NCI-H2081 (cell line): ENCODE results near the gene SLC39A3.
"Not testable (repeated sequence)": the region's sequence is repeated elsewhere in the genome, so short reads cannot be mapped to it uniquely, and the experiment has no call there.

Experiments used
- DNase-seq, 2 experiments: peaks; one replicate each; lab custom pipeline; 2025; lab: John Stamatoyannopoulos, UW

Gene SLC39A3

DNA sequence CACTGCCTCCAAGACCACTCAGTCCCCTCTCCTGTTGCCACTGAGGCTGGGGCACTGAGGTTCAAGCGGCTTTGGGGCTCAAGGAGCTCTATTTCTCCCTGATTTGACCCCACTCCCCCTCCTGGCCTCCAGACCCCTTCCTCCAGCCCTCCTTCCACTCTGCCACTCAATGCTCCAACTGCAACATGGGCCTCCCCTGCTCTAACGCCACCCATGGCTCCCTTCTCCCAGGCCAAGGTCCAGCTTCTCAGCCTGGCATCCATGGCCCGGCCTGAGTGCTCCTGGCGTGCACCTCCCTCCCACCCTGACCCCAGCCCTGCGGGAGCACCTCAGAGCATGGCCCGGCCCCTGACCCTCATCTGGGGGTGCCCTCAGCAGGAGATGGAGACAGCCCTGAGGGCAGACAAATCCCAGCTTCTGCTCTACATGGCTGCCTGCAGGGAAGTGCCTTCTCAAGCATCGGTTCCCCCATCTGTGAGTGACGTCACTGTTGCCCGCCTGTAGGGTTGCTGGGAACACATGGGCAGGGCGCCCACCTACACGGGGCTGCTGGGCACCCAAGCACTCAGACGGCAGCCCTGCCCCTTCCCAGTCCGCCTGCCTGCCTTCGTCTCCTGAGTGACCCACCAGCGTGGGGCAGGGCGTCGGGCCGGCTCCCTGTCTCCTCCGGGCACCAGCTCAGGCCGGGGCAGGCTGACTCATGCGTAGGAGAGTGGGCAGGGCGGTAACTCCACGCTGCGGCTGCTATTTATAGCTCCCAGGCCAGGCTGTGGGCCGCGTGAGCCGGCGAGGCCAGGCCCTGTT is 17.1 kb downstream of the SLC39A3 start:
- DNase-seq = no peak

DNA sequence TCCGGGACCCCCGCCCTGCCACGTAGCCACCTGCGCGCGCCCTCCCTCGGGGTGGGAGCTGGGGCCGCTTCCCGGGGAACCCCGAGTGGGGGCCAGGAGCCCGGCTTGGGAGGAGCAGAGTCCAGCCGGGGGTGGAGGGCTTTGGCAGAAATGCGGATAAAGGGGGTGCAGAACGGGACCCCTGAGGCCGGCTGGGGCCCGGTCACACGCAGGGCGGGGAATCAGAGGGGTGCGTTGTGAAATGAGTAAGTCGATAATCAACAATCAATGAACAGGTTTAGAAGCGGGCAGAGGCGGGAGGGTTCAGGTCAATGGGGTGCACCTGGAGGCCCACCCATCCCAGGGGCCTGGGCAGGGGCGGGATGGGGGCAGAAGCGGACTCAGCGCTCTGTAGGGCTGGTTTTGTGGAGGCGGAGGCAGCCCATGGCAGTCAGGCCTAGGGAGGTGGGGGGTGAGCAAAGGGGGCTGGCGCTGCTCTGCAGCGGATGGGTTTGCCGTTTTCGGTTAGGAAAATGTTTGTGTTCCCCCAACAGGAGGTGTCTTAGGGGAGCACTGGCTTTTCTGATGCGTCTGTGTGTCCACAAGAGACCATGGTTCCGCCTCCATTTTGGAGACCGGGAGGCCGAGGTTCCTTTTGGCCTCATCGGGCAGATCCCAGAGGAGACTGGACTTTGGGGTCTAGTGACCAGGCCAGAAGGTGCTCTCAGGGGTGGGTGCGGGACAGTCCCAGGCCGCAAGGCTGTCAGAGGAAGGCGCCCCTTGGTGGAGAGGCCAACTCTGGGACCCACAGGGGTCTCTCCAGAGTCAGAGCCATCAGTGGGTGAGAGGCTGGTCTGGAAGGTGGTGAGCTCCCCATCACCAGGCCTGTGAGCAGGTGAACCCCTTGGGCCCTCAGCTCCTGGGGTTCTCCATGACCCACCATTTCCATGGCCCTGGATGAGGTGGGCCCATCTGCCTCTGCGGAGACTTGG is 18.0 kb downstream of the SLC39A3 start:
- no peak for DNase-seq

DNA sequence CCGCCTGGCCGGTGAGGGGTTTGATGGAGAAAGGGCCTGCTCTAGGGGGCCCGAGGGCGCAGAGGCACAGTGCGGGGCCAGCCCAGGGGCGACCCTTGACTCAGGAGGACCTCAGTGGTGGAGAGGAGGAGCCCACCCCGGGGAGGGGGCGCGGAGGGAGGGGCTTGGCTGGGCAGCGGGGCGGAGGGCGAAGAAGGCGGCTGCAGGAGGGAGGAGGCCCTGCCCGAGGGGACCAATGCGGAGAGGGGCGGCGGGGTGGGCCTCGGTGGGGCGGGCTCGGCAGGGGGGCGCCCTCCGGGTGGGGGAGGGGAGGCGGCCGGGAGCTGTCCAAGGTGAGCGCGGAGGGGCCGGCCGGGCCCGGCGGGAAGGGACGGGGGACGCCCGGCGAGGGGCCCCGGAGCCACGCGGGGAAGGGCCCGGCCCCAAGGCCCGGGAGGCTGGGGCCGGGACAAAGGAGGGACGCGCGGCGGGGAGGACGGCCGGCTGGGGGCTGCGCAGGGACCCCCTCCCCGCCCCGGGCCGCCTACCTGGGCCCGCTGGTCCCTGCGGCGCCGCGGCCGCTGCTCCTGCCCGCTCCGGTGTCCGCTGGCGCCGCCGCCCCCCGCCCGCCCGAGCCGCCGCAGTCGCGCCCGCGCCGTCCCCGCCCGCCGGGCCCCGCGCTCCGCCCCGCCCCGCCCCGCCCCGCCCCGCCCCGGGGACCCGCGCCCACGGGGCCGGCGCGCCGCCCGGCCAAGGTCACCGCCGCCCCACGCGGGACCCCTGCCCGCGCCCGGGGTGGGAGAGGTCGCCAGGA is 18.8 kb downstream of the SLC39A3 start, which contains the start of gene DIRAS1:
TSS of gene DIRAS1 (minus strand) at position 596 of the 793 bp plus-strand sequence. CDS start 3,566 bp downstream, outside the sequence.
- no peak for DNase-seq

DNA sequence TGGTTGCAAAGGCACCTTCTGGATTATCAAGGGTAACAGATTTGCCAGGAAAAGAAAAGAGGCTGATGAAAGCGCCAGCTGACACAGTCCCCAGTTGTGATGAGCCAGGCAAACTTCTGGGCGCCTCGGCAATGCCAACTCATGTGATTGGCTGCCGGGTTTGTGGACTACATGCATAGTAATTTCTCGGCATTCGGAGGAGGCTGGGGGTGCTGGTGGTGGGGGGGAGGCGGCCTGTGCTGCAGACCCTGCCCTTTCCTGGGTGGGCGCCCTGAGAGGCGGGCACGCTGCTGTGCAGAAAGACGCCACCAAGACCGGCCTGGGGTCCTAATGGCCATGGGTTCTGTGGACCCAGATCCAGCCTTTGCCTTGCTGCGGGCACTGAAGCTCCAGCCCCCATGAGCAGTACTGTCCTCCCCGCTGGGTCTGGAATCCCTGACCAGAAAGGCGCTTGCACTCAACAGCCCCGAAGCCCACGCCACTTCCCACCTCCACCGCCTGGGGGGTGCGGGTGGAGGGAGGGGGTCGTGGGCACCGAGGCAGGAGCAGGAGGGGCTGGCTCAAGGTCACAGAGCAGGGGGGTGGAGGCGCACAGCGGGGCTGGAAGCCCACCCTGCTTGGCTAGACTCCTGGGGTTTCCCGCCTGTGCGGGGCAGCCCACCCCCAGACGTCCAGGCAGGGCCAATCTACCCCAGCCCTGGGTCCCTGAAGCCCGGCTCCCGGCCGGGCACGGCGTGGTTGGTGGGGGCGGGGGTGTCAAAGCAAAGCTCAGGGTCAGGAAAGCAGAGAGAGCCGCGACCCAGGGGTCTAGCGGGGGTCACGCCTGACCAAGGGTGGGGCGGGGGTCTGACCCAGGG is 19.7 kb downstream of the SLC39A3 start:
- no peak for DNase-seq

DNA sequence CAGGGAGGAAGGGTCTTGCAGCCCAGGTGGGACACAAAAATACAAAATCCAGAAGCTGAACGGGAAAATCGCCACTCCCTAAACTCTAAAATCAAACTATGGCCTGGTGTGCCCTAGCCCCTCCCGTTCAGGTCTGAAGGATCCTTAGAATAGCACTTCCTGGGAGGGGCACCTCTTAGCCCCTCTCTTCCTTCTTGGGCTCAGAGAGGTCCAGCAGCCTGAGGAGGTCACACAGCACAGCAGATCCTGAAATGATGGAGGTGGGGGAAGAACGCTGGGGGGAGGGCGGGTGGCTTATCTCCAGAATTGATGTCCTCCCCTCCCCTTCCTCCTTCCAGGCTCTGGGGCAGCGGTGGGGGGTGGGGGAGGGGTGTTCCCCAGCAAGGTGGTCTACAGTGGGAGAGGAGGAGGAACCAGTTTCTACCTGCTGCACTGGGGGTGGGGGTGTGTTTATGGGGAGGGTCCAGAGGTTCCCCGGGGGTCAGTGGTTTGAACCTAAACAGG is 20.5 kb downstream of the SLC39A3 start:
- no peak for DNase-seq

DNA sequence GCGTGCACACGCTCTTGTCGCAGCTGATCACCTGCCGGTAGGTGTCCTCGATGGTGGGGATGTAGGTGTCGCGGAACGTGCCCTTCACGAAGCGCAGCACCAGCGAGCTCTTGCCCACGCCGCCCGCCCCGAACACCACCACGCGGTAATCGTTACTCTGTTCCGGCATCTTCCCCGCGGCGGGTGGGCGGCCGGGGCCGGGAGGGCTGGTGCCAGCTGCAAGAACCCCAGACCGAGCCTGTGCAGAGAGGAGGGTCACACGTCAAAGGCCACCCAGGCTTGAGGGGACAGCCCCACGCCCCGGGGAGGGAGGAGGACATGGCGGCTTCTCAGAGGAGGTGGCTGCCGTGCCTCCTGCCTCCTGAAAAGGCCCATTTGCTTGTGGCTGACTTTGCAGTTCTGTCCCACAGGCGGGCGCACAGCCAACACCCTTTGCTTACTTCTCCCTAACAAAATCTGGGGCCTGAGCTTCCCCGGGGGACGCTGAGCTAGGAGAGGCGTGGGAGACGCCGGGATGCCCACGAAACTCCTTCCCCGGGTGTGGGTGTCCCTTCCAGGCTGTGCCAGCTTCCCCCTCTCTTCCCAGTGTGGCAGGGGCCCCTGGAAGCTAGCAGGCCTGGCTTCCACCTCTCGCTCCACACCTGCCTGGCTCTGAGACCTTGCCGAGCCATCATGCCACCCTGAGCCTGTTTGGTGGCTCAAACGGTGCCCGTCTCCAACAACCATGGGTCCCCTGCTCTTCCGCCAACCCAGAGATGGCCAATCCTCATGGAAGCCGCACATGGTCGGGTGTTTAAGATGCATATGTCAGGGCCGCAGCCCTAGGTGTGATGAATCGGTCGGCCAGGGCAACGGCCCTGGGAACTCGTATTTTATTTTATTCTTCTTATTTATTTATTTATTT is 21.9 kb downstream of the SLC39A3 start:
- no peak for DNase-seq

DNA sequence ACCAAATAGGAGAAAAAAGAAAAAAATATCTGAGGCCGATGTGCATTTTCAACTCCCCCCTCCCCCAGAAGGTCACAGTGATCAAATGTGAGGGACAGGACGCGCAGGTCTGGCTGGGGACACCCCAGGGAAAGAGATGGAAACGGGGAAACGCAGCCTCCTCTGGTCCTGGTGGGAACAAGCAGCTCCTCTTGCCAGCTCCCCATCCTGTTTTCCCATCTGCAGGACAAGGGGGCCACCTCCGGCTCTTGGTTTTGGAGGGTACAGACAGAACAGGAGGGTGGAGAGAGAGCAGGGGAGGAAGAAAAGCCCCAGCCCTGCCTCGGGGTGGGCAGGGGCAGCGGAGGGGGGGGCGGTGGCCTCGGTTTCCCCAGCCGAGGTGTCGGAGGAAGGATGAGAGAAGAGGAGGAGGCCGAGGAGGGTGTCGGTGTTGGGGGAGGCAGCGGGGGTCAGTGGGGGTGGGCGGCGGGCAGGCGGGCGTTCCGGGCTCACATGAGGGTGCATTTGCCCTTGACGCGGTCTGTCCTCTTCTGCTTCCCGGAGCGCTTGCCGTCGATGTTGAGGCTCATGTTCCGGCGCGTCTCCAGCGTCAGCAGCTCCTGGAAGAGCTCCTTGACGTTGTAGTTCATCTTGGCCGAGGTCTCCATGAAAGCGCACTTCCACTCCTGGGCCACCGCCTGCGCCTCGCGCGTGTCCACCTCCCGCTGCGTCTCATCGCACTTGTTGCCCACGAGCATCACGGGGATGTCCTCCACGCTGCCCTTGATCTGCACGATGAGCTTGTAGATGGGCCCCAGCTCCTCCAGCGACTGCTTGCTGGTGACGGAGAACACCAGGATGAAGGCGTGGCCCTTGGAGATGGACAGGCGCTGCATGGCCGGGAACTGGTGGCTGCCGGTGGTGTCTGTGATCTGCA is 22.8 kb downstream of the SLC39A3 start:
- no peak for DNase-seq

DNA sequence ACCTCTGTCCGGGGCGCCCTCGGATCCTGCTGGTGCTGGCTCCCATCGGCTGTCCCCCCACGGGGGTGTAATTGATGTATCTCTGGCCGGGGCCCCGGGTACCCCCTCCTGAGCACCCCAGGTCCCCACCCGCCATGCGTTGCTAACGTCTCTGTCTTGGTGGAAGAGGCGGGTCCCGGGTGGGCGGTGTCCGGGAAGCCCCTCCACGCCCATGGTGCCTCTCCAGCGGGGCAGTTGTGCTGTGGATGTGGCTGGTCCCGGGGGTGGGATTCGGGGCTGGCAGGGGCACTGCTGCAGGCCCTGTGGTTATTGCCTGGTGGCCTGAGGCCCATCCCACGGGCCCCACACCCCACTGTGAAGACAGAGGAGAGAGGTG is 23.6 kb downstream of the SLC39A3 start:
- DNase-seq = no peak

DNA sequence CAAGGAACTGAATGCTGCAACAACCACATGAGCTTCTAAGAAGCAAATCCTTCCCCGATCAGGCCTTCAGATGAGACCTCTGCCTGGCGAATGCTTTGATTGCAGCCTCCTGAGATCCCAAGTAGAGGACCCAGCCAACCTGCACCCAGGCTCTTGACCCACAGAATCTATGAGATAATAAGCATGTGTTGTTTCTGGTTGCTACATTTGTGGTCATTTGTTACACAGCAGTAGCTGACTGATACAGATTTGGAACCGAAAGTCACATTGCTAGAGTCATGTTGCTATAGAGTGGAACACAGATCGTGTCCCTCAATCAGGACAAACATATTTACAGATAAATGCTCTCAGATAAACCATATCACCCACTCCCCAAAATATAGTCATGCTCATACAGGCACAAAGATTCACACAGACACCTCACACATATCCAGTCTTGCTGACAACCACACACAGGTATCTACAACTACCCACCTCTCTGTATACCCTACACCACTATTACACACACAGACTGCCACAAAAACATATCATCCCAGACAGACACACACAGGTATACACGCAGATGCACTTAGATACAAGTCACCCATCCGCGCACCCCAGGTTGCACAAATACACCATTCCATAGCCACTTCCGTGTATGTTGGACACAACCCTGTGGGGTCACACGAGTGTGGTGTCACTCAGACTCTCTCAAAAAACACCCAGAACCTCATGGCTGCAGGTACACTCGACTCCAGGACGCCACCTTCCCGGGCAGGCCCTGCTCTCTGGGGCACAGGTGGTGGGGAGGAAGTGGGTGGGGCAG is 24.1 kb downstream of the SLC39A3 start:
- no peak for DNase-seq

DNA sequence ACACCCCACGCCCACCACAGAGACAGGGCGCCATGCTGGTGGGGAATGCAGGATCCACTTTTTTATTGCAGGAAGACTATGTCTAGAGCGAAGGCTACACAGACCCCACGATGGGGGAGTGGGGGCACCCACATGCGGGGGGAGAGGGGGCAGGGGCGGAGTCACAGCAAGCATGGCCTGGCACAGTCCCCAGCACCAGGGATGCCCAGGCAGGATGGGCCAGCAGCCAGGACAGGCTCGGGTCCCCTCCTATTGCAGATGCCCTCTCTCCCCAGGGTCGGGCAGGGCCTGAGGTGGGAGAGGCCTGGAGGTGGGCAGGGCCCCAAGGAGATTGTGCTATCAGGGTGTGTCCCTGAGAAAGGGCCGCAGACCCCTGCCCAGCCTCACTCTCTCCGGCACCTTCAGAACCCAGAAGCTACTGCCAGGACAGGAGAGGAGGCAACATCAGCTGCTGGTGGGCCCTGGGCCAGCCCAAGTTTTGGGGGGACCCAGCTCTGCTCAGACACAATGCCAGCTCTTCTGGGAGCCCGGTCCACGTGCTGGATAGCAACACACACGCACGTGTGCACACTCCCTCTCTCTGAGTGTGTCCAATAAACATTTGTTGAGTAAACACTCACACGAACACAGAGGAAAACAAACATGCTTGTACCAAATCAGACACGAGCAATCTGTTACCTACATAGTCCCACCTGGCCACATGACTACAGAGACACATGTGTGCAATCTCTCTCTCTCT is 25.1 kb downstream of the SLC39A3 start:
- no peak for DNase-seq

DNA sequence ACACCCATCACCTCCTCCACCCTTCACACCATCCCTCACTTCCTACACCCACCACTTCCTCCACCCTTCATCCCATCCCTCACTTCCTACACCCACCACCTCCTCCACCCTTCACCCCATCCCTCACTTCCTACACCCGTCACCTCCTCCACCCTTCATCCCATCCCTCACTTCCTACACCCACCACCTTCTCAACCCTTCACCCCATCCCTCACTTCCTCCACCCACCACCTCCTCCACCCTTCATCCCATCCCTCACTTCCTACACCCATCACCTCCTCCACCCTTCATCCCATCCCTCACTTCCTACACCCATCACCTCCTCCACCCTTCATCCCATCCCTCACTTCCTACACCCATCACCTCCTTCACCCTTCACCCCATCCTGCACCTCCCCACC is 25.7 kb downstream of the SLC39A3 start:
- not testable (repeated sequence) for DNase-seq

DNA sequence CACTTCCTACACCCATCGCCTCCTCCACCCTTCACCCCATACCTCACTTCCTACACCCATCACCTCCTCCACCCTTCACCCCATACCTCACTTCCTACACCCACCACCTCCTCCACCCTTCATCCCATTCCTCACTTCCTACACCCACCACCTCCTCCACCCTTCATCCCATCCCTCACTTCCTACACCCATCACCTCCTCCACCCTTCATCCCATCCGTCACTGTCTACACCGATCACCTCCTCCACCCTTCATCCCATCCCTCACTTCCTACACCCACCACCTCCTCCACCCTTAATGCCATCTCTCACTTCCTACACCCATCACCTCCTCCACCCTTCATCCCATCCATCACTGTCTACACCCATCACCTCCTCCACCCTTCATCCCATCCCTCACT is 26.6 kb downstream of the SLC39A3 start:
- DNase-seq = not testable (repeated sequence)

DNA sequence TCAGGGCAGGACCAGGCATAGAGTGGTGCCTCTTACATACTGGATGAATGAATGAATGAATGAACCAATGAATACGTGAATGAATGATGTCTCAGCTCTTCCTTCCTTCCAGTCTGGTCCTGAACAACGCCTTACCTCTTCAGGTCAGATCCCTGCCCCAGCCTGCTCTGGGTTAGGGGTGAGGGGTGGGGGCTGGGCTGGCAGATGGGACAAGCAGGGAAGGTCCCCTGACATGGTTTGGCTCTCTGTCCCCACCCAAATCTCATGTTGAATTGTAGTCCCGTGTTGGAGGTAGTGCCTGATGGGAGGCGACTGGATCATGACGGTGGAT is 28.0 kb downstream of the SLC39A3 start:
- no peak for DNase-seq

DNA sequence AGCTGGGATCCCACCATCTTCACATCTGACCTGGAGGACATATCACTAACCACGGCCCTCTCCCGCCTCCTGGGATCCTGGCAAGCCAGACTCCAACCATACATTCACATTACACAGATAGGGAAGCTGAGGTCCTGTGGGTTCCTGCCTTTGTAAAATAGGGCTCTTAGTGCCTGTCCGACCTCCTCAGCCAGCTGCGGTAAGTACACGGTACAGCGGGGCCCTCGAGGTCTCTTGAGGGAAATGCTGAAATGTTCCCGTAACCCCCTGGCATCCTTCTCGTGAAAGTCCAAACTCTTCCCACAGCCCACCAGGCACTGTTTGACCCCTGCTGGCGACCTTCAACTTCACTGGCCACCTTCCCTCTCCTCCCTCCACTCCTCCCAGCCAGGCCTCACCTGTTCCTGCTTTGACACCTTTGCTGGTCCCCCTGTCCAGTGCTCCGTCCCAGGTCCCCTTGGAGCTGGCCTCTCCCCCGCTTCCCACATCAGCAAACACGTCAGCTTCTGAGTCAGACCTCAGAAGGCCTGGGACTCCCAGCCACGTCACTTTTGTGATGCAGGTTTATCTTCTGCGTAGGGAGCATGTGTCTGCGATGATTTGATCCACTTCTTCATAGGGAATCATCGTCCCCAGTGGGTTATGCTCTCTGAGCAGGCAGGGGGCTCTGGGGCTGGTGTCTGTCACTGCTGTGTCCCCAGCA is 28.5 kb downstream of the SLC39A3 start:
- no peak for DNase-seq

DNA sequence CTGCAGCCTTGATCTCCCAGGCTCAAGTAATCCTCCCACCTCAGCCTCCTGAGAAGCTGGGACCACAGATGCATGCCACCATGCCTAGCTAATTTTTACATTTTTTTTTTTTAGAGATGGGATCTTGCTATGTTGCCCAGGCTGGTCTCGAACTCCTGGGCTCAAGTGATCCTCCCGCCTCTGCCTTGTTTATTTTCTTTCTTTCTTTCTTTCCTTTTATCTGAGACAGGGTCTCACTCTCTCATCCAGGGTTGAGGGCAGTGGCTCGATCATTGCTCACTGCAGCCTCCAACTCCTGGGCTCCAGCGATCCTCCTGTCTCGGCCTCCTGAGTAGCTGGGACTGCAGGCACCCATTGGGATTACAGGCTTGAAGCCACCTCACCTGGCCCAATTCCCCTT is 33.6 kb downstream of the SLC39A3 start:
- DNase-seq = no peak

DNA sequence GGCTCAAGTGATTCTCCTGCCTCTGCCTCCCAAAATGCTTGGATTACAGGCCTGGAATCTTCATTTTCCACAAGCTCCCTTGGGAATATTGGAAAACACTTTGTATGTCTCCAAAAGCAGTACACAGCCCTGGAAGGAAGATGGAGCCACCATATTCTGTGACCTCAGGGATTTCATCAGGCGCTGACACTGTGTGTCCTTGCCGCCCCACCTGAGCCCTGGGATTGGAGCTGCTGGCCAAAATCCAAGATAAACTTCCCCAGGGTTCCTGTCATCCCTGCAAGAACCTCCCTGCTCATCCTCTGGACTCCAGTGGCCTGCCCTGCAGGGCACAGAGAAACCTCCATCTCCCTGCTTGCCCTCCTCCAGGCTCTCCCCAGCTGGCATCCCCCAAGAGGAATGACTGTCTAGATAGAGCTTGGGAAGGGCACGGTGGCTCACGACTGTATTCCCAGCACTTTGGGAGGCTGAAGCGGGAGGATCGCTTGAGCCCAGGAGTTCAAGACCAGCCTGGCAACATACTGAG is 36.1 kb downstream of the SLC39A3 start:
- DNase-seq = no peak

DNA sequence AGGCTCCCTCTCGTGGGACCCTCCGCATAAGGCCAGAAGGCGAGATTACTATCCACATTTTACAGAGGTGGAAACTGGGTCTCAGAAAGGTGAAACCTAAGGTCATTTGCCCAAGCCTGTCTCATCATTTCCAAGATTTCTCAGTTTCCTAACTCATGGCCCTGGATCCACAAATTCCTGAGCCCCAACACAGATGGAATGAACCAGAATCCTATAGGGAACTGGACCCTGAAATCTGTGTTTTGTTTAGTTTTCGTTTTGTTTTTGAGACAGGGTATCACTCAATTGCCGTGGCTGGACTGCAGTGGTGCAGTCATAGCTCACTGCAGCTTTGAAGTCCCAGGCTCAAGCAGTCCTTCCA is 36.8 kb downstream of the SLC39A3 start:
- no peak for DNase-seq
